Ramos (cell line): ENCODE measurements around the gene DCTN5.

Experiments
- in situ Hi-C: fragments of 300-500 bp; cut with MboI; formaldehyde crosslinking; loops from one replicate; pipeline ENCODE4 v1.14.3; 2022; ENCODE audit warnings: low sequenced_read_pairs; ENCODE audit not compliant: unreplicated experiment

DCTN5 gene

GRCh38 chr16:23650674-23651416 is 9.6 kb downstream of the DCTN5 start:
- in situ Hi-C loops, result no loop called here

GRCh38 chr16:23651943-23652468 is 10.7 kb downstream of the DCTN5 start:
- in situ Hi-C loops, result no loop called here

GRCh38 chr16:23663918-23664317 is 22.7 kb downstream of the DCTN5 start:
- in situ Hi-C loops, result no loop called here

DNA sequence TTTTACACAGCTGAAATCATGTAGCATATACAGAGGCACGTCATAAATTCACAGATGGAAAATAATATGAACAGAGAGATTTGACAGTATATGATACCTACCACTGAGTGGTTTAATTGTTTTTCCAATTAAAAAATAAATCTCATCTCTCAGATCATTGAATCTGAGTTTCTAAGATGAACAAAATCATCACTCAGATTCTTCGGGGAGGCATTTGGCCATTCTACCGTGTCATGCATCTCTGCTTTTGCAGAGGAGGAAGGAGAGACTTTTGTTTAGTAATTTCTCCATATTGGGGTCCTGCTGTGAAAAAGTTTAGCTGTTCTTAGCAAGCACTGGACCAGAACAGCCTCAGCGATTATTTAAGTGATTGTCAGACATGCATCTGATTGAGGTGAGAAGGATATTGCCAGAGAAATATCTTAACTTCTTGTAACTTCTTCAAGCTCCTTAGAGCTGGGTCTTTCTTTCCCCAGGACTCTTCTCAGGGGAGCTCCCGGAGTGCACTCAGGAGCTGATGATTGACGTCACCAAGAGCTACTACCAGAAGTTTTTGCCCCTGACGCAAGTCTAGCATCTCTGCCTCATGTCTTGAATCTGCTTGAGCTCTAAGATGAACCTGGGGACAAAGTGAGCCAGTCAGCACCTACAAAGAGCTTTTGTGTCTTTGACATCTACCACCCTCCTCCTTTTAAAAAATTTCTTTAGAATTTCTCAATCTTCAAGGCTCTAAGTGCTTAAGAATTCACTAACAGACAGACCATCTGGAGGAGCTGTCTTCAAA is 25.5 kb downstream of the DCTN5 start:
- in situ Hi-C loops, result no loop called here

DNA sequence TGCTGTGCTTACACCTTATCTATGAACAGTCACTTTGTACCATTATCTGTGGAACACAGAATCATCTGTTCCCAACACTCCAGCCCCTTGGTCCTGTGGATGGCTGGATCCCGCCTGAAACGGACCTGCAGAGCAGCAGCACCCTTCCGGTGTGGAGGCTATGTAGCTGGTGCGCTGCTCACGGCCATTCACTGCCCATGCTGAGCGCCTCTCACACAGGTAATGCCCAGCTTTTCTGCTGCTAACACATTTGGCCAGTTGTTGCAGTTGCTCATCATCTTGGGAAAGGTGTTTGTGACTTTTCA is 26.0 kb downstream of the DCTN5 start:
- in situ Hi-C loops, result no loop called here

GRCh38 chr16:23668225-23668624 is 27.0 kb downstream of the DCTN5 start:
- in situ Hi-C loops, result no loop called here

DNA sequence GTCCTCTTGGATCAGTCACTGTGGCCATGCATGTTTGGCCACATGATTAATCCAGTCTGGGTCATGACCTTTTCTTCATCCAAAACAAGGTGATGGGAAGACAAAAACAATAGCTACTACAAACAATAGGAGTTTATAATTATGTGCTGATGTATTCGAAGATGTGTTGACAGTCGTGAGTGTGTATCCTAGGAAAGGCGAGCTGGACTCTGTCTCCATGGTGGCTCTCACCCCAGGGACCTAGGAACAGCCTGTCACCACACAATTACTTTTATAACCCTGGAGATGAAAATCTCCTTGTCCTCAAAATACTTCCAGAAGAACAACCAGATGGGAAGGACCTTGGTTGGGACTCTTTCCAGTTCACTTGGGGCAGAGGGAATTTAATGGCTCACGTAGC is 27.6 kb downstream of the DCTN5 start:
- in situ Hi-C loops, result no loop called here

DNA sequence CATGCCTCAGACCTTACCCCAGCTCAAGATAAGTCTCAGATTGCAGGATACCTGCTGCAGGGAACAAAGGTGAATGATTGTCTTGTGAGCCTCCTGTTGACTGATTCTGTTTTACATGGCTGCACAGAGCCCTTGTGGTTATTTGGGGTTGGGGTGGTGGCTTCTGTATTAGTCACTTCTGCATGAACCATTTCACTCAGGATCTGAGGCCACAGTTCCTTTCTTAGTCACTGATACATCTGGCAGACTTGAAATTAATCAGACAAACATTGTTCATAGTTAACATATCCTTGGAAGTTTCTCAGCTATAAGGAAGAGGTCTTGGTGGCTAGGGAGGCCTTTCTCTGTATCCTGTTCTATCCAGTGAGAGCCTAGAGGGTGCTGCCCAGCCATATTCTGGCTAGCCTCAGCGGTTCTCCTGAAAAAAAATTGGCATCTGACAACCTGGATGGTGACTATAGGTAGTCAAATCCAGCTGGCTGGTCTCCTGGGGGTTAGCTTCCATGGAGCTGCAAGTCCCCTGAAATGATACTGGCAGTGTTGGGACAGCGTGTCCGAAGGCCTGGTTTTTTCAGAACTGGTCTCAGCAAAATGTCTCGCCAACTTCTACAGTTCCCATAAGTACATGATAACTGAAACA is 29.0 kb downstream of the DCTN5 start:
- in situ Hi-C loops, result no loop called here

DNA sequence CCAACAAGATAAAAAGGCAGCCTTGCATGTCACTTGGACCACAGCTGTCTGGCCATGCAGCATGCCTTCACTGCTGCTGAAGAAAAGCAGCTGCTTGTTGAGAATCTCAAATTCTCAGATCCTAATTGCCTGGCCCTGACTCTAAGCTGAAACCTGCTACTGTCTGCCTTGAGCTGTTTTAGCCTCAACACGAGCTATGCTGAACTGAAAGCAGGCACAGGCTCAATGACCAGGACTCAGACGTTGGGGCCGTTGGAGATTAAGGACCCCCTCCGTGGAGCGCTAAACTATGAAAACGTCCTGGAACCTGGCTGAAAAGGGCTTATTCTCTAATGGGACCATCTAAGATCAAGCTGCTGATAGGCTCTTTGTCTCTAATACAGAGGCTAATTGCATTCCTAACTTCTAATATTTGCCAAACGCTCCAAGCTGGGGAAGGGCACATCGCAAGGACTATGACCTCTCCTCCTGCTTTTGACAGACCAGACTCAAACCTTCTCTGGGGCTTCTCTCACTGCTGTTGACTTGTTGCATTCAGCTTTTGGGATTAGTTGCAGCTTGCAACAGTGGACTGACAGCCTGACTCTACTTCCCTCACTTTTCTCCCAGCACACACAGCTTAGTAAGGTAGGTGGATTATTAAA is 32.8 kb downstream of the DCTN5 start:
- in situ Hi-C loops, result no loop called here

DNA sequence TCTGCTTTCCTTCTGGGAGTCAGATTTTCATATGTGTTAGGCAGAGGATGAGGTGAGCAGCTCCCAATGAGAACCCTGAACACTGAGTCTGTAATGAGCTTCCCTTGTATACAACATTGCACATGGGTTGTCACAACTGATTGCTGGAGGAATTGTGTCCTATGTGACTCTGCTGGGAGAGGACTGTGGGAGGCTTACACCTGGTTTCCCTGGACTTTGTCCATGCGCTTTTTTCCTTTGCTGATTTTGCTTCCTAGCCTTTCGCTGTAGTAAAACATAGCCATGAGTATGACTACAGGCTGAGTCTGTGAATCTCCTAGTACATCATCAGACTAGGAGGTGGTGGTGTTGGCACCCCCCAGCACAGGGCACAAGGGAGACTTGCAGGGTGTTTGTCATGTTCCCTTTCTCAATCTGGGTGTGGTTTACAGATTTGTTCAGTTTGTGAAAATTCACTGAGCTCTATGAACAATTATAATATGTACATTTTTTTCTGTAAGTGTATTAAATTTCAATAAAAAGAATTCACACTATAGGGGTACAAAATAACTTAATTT is 35.7 kb downstream of the DCTN5 start:
- in situ Hi-C loops, result no loop called here

DNA sequence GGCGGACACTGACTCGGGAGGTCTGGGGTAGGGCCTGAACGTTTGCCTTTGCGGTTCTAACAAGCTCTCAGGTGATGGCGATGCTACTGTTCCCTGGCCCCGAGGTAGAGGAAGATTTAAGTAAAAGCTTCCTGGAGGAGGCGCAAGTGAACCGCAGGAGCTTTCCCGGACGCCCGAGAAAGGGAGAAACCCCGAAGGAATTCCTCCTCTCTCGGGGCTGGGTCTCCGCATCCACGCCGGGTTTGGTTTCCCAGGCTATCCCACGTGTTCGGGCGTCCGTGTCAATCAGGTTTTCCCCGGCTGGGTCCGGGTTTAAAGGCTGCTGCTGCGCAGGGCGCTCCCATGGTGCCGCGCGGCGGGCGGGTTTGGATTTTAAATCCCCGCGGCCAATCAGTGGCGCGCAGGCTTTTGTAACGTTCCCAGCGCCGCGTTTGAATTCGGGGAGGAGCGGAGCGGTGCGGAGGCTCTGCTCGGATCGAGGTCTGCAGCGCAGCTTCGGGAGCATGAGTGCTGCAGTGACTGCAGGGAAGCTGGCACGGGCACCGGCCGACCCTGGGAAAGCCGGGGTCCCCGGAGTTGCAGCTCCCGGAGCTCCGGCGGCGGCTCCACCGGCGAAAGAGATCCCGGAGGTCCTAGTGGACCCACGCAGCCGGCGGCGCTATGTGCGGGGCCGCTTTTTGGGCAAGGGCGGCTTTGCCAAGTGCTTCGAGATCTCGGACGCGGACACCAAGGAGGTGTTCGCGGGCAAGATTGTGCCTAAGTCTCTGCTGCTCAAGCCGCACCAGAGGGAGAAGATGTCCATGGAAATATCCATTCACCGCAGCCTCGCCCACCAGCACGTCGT is 37.4 kb downstream of the DCTN5 start, which contains the start of gene PLK1:
Gene PLK1, plus strand, starts transcription at position 460 of the 844 bp plus-strand sequence. Its CDS starts 44 bp downstream, at position 504.
- in situ Hi-C loops, result no loop called here

DNA sequence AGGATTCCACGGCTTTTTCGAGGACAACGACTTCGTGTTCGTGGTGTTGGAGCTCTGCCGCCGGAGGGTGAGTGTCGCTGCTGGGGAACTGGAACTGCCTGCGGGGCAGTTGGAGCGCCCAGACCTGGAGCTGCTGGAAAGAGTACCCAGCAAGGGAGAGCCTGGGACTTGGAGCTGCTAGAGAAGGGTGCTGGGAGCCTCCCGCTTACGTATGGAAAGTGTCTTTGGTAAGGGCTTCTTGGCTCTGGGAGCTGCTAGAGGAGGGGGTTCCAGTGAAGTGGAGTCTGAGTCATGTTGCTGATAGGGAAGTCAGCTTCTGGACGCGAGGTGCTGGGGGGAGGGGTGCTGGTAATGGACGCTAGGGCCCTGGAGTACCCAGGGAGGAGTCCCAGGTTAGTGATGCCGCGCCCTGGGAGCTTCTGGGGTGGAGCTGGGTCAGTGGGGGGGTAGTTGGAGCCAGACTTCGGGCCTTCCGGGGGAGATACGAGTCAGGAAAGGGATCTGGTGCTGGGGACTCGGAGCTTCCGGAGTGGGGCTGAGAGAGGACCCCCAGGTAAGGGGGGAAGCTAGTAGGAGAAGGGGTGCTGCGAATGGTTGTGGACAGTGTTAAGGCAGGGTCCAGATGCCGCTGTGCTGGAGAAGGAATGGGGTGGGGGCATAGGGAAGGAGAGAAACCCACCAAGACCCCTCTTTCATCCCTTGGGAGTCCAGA is 38.2 kb downstream of the DCTN5 start:
- in situ Hi-C loops, result no loop called here

GRCh38 chr16:23679986-23680336 is 38.7 kb downstream of the DCTN5 start:
- in situ Hi-C loops, result no loop called here

DNA sequence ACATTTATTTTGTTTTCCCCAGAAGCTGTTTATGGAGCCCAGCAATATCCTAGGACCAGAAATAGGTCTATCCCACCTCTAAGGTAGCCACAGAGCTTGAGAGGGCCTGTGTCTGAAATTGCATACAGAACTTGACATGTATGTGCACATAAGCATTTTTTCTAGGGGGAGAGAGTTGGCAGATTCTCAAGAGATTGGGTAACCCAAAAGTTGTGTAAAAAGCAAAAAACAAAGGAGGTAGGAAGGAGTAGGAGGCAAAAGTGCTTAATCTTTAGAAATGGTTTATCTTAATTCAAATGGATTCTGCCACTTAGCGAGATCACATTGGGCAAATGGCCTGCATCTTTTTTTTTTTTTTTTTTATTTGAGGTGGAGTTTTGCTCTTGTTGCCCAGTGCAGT is 40.9 kb downstream of the DCTN5 start:
- in situ Hi-C loops, result no loop called here

- in situ Hi-C loops, result no loop called here
Measured at GRCh38 chr16:23683487-23683886, 42.2 kb downstream of the DCTN5 start.

- in situ Hi-C loops, result no loop called here
Measured at GRCh38 chr16:23687034-23687808, 46.0 kb downstream of the DCTN5 start.

- in situ Hi-C loops, result no loop called here
Measured at GRCh38 chr16:23689442-23690187, 48.3 kb downstream of the DCTN5 start.
